MCF 10A (cell line): ENCODE results near the gene ADCK2. TPM values are rescaled to one million over a fixed set of nuclear protein-coding genes. Genes with fewer than 3 reads are reported as not detected.
"Not testable (repeated sequence)": the region's sequence is repeated elsewhere in the genome, so short reads cannot be mapped to it uniquely, and the experiment has no call there.

ENCODE experiments used
- BruUV-seq: library from RNA; stranded (reverse); fragments of 400-500 nt; replicated peaks from 2 replicates; lab custom pipeline; 2021; lab: Mats Ljungman, UMichigan
- CTCF ChIA-PET: fragments of 300-600 bp; sonication (Branson Sonifier 250); formaldehyde crosslinking; extraction: SDS; loops from one replicate; lab custom pipeline; 2021; ENCODE audit warnings: antibody characterized with exemption, inconsistent platforms; lab: Yijun Ruan, JAX
- POLR2A ChIA-PET: fragments of 300-600, 350-650 bp; sonication (Branson Sonifier 250); formaldehyde crosslinking; extraction: SDS; loops from one replicate; lab custom pipeline; 2020; ENCODE audit warnings: antibody characterized with exemption, inconsistent platforms; lab: Yijun Ruan, JAX
- DNase-seq: peaks from one replicate; pipeline ENCODE4 v3.0.0-alpha.2; 2018; ENCODE audit not compliant: unreplicated experiment
- H3K27ac Mint-ChIP-seq: one replicate; pipeline ENCODE4 v1.8.0; 2022; ENCODE audit warnings: mild to moderate bottlenecking, low read depth, mixed read lengths; ENCODE audit not compliant: unreplicated experiment
- H3K27me3 Mint-ChIP-seq: one replicate; pipeline ENCODE4 v1.8.0; 2022; ENCODE audit warnings: mixed read lengths; ENCODE audit not compliant: insufficient read depth, unreplicated experiment
- H3K36me3 Mint-ChIP-seq: one replicate; pipeline ENCODE4 v1.8.0; 2022; ENCODE audit warnings: mild to moderate bottlenecking, moderate library complexity, mixed read lengths; ENCODE audit not compliant: insufficient read depth, unreplicated experiment
- H3K4me1 Mint-ChIP-seq: one replicate; pipeline ENCODE4 v1.8.0; 2022; ENCODE audit warnings: mixed read lengths; ENCODE audit not compliant: insufficient read depth, unreplicated experiment
- H3K4me3 Mint-ChIP-seq: one replicate; pipeline ENCODE4 v1.8.0; 2022; ENCODE audit warnings: mild to moderate bottlenecking, moderate library complexity, mixed read lengths; ENCODE audit not compliant: unreplicated experiment
- H3K9me3 Mint-ChIP-seq: one replicate; pipeline ENCODE4 v1.8.0; 2022; ENCODE audit warnings: mixed read lengths; ENCODE audit not compliant: unreplicated experiment
- intact Hi-C: fragments of 100-400 bp; cut with micrococcal nuclease; formaldehyde crosslinking; loops from 2 replicates; pipeline ENCODE4 v1.14.1; 2022
- total RNA-seq: library from RNA; stranded (reverse); gene quantifications from 2 replicates; pipeline ENCODE4 v1.2.3, GENCODE V29; 2022
- TF ChIP-seq, protein P1 (sequence below): fragments of 200-600 bp; IDR thresholded peaks from one replicate; pipeline ENCODE4 v1.8.0; 2022; ENCODE audit warnings: antibody characterized with exemption, mild to moderate bottlenecking; ENCODE audit not compliant: unreplicated experiment

ADCK2 gene
- total RNA-seq, 1 experiment from 2014 or later = 22.2 TPM

DNA sequence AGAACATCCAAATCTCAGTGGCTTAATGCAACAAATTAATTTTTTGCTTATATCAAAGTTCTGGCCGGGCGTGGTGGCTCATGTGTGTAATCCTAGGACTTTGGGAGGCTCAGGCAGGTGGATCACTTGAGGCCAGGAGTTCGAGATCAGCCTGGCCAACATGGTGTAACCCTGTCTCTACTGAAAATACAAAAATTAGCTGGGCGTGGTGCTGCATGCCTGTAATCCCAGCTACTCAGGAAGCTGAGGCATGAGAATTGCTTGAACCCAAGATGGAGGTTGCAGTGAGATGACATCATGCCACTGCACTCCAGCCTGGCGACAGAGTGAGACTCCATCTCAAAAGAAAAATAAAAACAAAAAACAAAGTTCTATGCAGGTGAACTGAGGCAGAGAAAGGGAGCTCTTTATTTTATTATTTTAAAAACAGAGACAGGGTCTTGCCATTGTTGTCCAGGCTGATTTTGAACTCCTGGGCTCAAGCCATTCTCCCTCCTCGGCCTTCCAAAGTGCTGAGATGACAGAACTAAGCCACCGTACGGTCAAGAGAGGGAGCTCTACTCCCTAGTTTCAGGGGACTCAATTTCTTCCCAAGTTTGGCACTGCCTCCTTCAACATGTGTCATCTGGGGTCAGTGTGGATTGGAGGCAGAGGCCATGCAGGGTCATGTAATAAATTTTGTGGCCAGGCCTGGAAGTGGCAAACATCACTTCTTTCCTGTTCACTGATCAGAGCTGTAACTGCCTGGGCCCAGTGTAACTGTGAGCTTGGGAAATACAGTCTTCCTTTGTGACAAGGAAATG is 2.4 kb downstream of the ADCK2 start:
- DNase-seq = peak; percentile 70
- peaks cover 44% of the 10 kb centered on the region for H3K36me3 Mint-ChIP-seq
- peaks cover 14% of the 10 kb centered on the region for H3K4me1 Mint-ChIP-seq
- ChIA-PET CTCF (interaction anchor here (0.5 to 2.9 kb wide), 17 partner anchors 10 to 339 kb away, joined by 3 to 9 read pairs (median 4); partner anchors contain the start of gene MRPS33), POLR2A (interaction anchor here (0.5 to 4.1 kb wide), 4 partner anchors 21 to 340 kb away, joined by 3 to 15 read pairs (median 4); partner anchors contain the start of genes MRPS33 and NDUFB2)
- H3K9me3 Mint-ChIP-seq = no peaks in the 10 kb centered on the region
- H3K27ac Mint-ChIP-seq = peak overlapping the region; percentile 64
- peak overlapping the region; percentile 87 for H3K4me3 Mint-ChIP-seq
- intact Hi-C loops = loop anchor here (5.0 kb wide), 1 partner anchor 337 kb away; the partner anchor contains the start of gene MRPS33
- H3K27me3 Mint-ChIP-seq = no peaks in the 10 kb centered on the region
- TF ChIP-seq, protein P1, sequence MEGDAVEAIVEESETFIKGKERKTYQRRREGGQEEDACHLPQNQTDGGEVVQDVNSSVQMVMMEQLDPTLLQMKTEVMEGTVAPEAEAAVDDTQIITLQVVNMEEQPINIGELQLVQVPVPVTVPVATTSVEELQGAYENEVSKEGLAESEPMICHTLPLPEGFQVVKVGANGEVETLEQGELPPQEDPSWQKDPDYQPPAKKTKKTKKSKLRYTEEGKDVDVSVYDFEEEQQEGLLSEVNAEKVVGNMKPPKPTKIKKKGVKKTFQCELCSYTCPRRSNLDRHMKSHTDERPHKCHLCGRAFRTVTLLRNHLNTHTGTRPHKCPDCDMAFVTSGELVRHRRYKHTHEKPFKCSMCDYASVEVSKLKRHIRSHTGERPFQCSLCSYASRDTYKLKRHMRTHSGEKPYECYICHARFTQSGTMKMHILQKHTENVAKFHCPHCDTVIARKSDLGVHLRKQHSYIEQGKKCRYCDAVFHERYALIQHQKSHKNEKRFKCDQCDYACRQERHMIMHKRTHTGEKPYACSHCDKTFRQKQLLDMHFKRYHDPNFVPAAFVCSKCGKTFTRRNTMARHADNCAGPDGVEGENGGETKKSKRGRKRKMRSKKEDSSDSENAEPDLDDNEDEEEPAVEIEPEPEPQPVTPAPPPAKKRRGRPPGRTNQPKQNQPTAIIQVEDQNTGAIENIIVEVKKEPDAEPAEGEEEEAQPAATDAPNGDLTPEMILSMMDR = peak; percentile 21
- BruUV-seq = no TSS peak

- ChIA-PET POLR2A (interaction anchor here (0.5 to 4.1 kb wide), 3 partner anchors 20 to 339 kb away, joined by 3 to 15 read pairs (median 4); partner anchors contain the start of genes MRPS33 and NDUFB2), CTCF (interaction anchor here (1.0 to 2.9 kb wide), 8 partner anchors 9 to 338 kb away, joined by 3 to 9 read pairs (median 4); partner anchors contain the start of gene MRPS33)
- no peak overlapping the region for H3K4me3 Mint-ChIP-seq
- intact Hi-C loops = loop anchor here (5.0 kb wide), 1 partner anchor 337 kb away; the partner anchor contains the start of gene MRPS33
- no peak overlapping the region for H3K27ac Mint-ChIP-seq
- no TSS peak for BruUV-seq
- H3K27me3 Mint-ChIP-seq = no peaks in the 10 kb centered on the region
- peaks cover 14% of the 10 kb centered on the region for H3K4me1 Mint-ChIP-seq
- TF ChIP-seq, protein P1 = no peak
- no peaks in the 10 kb centered on the region for H3K9me3 Mint-ChIP-seq
- DNase-seq = no peak
- peaks cover 50% of the 10 kb centered on the region for H3K36me3 Mint-ChIP-seq
Measured at GRCh38 chr7:140675726-140676125, 3.0 kb downstream of the ADCK2 start.

DNA sequence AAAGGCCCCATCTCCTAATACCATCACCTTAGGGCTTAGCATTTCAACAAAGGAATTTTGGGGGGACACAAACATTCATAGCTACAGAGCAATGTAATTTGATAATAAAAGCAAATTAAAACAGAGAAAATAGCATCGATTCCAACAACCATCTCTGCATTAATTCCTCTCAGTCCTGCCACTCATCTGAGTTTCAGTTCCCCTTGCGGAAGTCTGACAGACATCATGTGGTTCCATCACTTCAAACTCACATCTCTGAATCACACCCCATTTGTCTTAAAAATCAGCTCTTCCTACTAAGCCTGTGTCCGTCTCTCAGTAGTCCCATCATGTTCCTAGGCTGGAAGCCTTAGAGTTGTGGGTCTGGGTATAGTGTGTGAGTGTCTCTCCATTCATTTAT is 3.6 kb downstream of the ADCK2 start:
- no TSS peak for BruUV-seq
- no peak overlapping the region for H3K27ac Mint-ChIP-seq
- intact Hi-C loops = loop anchor here (5.0 kb wide), 1 partner anchor 336 kb away; the partner anchor contains the start of gene MRPS33
- TF ChIP-seq, protein P1 = no peak
- POLR2A ChIA-PET = interaction anchor here (1.4 to 4.1 kb wide), 2 partner anchors 20 to 338 kb away, joined by 3 to 15 read pairs; partner anchors contain the start of genes MRPS33 and NDUFB2
- H3K4me3 Mint-ChIP-seq = no peak overlapping the region
- no peak for DNase-seq
- peaks cover 14% of the 10 kb centered on the region for H3K4me1 Mint-ChIP-seq
- CTCF ChIA-PET = interaction anchor here (0.6 to 2.9 kb wide), 5 partner anchors 8 to 158 kb away, joined by 3 to 9 read pairs (median 4); no protein-coding TSS in a partner anchor
- peaks cover 53% of the 10 kb centered on the region for H3K36me3 Mint-ChIP-seq
- H3K27me3 Mint-ChIP-seq = no peaks in the 10 kb centered on the region
- no peaks in the 10 kb centered on the region for H3K9me3 Mint-ChIP-seq

- Mint-ChIP-seq H3K4me1 (peaks cover 14% of the 10 kb centered on the region), H3K36me3 (peaks cover 55% of the 10 kb centered on the region)
- H3K9me3 Mint-ChIP-seq, BruUV-seq, H3K27me3 Mint-ChIP-seq, H3K4me3 Mint-ChIP-seq, H3K27ac Mint-ChIP-seq, DNase-seq, POLR2A ChIA-PET: not testable (repeated sequence)
- intact Hi-C loops = loop anchor here (5.0 kb wide), 1 partner anchor 335 kb away; the partner anchor contains the start of gene MRPS33
- CTCF ChIA-PET = interaction anchor here (0.6 to 2.9 kb wide), 4 partner anchors 9 to 24 kb away, joined by 3 to 9 read pairs (median 4); no protein-coding TSS in a partner anchor
Measured at GRCh38 chr7:140676956-140677355, 4.2 kb downstream of the ADCK2 start.
